Measurements from ENCODE around the gene CORO1C. TPM values are rescaled to one million over a fixed set of nuclear protein-coding genes. Genes with fewer than 3 reads are reported as not detected.

CORO1C gene
- total RNA-seq, 6 experiments from 2014 or later: 36.6 to 100 (median 57.5) TPM

- intact Hi-C loops (cut with DNase I): loop anchor here in 1 of 2 donors (10.0 kb wide), 1 partner anchor 145 kb away; no protein-coding TSS in a partner anchor
- DNase-seq (no peak), ATAC-seq (no peak)
- Histone ChIP-seq H3K4me1 (peaks cover 0 to 3% (median 0%) of the 10 kb centered on the region in 4 donors), H3K27me3 (no peaks in the 10 kb centered on the region), H3K27ac (no peak overlapping the region), H3K9me3 (no peaks in the 10 kb centered on the region), H3K36me3 (peaks cover 0 to 26% (median 10%) of the 10 kb centered on the region in 4 donors), H3K4me3 (no peak overlapping the region)
- WGBS (ENCODE audit: insufficient coverage, low coverage, low lambda C conversion rate, missing lambda C conversion rate): 48% methylated on average over 2 of the region's 2 CpGs
- no peak for TF ChIP-seq POLR2A (IDR thresholded peaks at IDR 0.05)
- TF ChIP-seq, protein P1, sequence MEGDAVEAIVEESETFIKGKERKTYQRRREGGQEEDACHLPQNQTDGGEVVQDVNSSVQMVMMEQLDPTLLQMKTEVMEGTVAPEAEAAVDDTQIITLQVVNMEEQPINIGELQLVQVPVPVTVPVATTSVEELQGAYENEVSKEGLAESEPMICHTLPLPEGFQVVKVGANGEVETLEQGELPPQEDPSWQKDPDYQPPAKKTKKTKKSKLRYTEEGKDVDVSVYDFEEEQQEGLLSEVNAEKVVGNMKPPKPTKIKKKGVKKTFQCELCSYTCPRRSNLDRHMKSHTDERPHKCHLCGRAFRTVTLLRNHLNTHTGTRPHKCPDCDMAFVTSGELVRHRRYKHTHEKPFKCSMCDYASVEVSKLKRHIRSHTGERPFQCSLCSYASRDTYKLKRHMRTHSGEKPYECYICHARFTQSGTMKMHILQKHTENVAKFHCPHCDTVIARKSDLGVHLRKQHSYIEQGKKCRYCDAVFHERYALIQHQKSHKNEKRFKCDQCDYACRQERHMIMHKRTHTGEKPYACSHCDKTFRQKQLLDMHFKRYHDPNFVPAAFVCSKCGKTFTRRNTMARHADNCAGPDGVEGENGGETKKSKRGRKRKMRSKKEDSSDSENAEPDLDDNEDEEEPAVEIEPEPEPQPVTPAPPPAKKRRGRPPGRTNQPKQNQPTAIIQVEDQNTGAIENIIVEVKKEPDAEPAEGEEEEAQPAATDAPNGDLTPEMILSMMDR (IDR thresholded peaks at IDR 0.05): no peak
Measured at GRCh38 chr12:108650083-108650482, 81.2 kb downstream of the CORO1C start.

DNA sequence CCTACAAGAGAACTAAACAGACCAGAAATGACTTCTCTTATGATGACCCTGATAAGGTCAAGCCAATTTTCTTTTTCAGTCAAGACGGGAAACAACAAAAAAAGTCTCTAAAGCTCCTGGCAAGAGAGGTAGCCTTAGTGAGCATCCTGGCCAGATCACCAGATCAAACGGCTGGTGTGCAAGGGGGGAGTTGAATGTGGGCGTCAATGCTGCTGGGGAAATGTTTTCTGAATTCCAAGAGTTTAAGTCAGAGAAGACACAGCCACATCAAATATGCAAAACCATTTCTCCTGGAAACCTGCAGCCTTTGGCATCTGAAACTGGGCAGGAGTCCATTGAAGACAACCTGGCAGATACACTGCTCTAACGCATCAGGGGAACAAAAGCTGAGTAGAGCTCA lies 81.6 kb downstream of the CORO1C start:
- WGBS (ENCODE audit: insufficient coverage, low coverage, low lambda C conversion rate, missing lambda C conversion rate): 28% methylated on average over 4 of the region's 4 CpGs
- H3K4me1 ChIP-seq: peaks cover 0 to 5% (median 0%) of the 10 kb centered on the region in 4 donors
- no peaks in the 10 kb centered on the region for H3K27me3 ChIP-seq
- ATAC-seq (no peak), DNase-seq (no peak)
- intact Hi-C loops (cut with DNase I): loop anchor here in 1 of 2 donors (10.0 kb wide), 1 partner anchor 145 kb away; no protein-coding TSS in a partner anchor
- no peak overlapping the region for H3K4me3 ChIP-seq
- H3K9me3 ChIP-seq: no peaks in the 10 kb centered on the region
- H3K36me3 ChIP-seq: peaks cover 0 to 26% (median 10%) of the 10 kb centered on the region in 4 donors
- TF ChIP-seq, protein P1 (IDR thresholded peaks at IDR 0.05): no peak
- no peak for TF ChIP-seq POLR2A (IDR thresholded peaks at IDR 0.05)
- H3K27ac ChIP-seq: no peak overlapping the region

DNA sequence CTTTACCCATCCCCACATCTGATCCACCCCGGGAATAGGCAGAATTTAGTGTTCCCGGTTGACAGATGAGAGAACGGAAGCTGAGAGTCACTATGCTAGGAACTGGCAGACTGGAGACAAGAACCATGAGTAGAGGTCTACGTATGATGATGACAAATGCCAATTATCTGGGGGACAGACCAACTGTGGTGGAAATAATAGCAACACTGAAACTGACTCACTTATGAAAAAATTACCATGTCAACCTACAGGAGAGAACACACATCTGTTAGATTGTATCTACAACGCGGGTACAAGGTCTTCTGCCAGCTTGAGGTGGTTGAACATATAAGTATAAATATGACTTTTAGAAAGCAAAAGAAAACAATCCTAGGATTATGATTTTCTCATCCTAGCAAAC lies 82.2 kb downstream of the CORO1C start:
- no peaks in the 10 kb centered on the region for H3K27me3 ChIP-seq
- ATAC-seq: no peak
- H3K9me3 ChIP-seq: no peaks in the 10 kb centered on the region
- whole genome bisulfite sequencing (ENCODE audit: insufficient coverage, low coverage, low lambda C conversion rate, missing lambda C conversion rate): 93% methylated on average over 6 of the region's 6 CpGs
- H3K4me1 ChIP-seq: peaks cover 0 to 10% (median 1%) of the 10 kb centered on the region in 4 donors
- H3K4me3 ChIP-seq: no peak overlapping the region
- H3K36me3 ChIP-seq: peaks cover 0 to 26% (median 10%) of the 10 kb centered on the region in 4 donors
- TF ChIP-seq, protein P1 (IDR thresholded peaks at IDR 0.05): no peak
- no peak for TF ChIP-seq POLR2A (IDR thresholded peaks at IDR 0.05)
- no peak for DNase-seq
- H3K27ac ChIP-seq: no peak overlapping the region
- intact Hi-C loops (cut with DNase I): no loop called here

DNA sequence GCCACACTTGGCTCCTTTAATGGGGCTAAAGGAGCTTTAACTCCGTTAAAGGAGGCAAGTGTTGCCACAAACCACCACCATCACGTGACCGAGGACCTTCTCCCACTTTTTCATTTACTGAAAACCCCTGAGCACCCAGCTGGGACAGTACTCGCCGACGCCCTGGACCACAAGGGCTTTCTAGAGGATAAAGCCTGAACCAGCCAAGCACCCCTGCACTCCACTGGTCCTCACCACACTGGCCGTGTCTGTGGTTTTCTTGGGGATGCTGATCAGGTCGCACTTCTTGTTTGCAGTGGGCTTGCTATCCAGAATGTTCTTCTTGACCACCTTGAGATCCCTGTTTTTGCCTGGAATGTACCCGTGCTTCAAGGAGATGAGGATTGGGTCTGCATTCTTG lies 82.9 kb downstream of the CORO1C start:
- intact Hi-C loops (cut with DNase I): no loop called here

More for the DNA sequence above, 82.9 kb downstream of the CORO1C start:
- no peaks in the 10 kb centered on the region for H3K27me3 ChIP-seq
- peaks cover 0 to 18% (median 2%) of the 10 kb centered on the region in 4 donors for H3K4me1 ChIP-seq
- H3K36me3 ChIP-seq: peaks cover 0 to 26% (median 10%) of the 10 kb centered on the region in 4 donors
- H3K27ac ChIP-seq: no peak overlapping the region
- no peak for TF ChIP-seq POLR2A (IDR thresholded peaks at IDR 0.05)
- TF ChIP-seq, protein P1 (IDR thresholded peaks at IDR 0.05): no peak
- H3K9me3 ChIP-seq: no peaks in the 10 kb centered on the region
- DNase-seq: no peak
- 89% methylated on average over 6 of the region's 9 CpGs for WGBS (ENCODE audit: insufficient coverage, low coverage, low lambda C conversion rate, missing lambda C conversion rate)
- ATAC-seq: no peak
- H3K4me3 ChIP-seq: no peak overlapping the region

Data from right lobe of liver (tissue), 6 donors.